ENCODE data around the gene TCTN1. TPM values are rescaled to one million over a fixed set of nuclear protein-coding genes. Genes with fewer than 3 reads are reported as not detected.

Gene TCTN1
- total and polyA plus RNA-seq, 9 of the 15 experiments (the other 6 are each of a cell fraction or from before 2014, with no cell fraction given), result 0.32 to 12.5 (median 4.0) TPM

DNA sequence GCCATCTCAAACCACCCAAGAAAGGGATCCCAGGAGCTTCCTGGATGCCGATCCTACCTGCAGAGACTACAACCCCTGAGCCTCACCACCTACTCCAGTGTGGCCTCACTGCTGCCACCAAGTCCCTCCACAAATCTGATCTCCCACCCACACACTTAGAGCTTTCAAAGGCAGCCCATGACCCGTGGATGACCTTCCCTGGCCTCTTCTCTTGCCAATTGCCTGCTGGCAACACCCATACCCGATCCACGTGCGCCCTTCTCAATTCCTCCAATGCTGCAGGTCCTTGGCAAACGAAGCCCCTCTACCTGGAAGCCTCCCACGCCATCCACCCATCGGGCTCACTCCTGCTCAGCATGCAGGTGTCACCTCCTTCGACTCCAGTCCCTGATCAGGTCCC lies 44.3 kb downstream of the TCTN1 start:
- H3K36me3 ChIP-seq (ENCODE audit: control insufficient read depth, insufficient read depth, low read length), result no peaks in the 10 kb centered on the region
- no peak overlapping the region for H2AFZ ChIP-seq (ENCODE audit: low read depth, low read length)
- DNase-seq (ENCODE audit: extremely low read depth in 1 of 4, low spot score in 3 of 4), result no peak
- no peak for FAIRE-seq
- no peak overlapping the region for H3K27ac ChIP-seq (ENCODE audit: extremely low read depth, low read depth, low read length)
- in situ Hi-C loops (cut with MboI), result no loop called here
- H3K9me1 ChIP-seq (ENCODE audit: control insufficient read depth, insufficient read depth, low read length), result no peaks in the 10 kb centered on the region
- POLR2A ChIA-PET, result interaction anchor here (0.8 to 1.5 kb wide), 2 partner anchors 9 to 209 kb away, joined by 3 to 4 read pairs; partner anchors contain the start of gene ARPC3
- peak overlapping the region in 1 of 2 experiments; percentile 18; a peak in 1 of 4 replicates for H3K9ac ChIP-seq (ENCODE audit: insufficient read depth in 1 of 2, low read depth in 2 of 2, low read length in 2 of 2)
- H3K9me3 ChIP-seq (replicated peaks; ENCODE audit: control insufficient read depth, insufficient read depth, low read depth, low read length), result no peaks in the 10 kb centered on the region
- no peak overlapping the region for H3K4me3 ChIP-seq
- no peaks in the 10 kb centered on the region for H3K79me2 ChIP-seq (ENCODE audit: control insufficient read depth, insufficient read depth, low read length)
- no TSS peak for BruUV-seq (replicated peaks)
- CTCF ChIA-PET (ENCODE audit: low intra/inter-chr PET ratio), result no interaction called here
- peaks cover 0 to 6% of the 10 kb centered on the region in 2 experiments; a peak in 1 of 5 replicates for H3K4me1 ChIP-seq (replicated peaks in 1 of 2; ENCODE audit: control insufficient read depth in 2 of 2, insufficient read depth in 2 of 2, low read length in 2 of 2)
- no peaks in the 10 kb centered on the region for H4K20me1 ChIP-seq (replicated peaks; ENCODE audit: control insufficient read depth, insufficient read depth, low read length)
- peaks cover 24 to 54% of the 10 kb centered on the region in 2 experiments; a peak in 4 of 5 replicates for H3K27me3 ChIP-seq (ENCODE audit: control insufficient read depth in 2 of 2, insufficient read depth in 2 of 2, low read length in 2 of 2)
- no peak overlapping the region for H3K4me2 ChIP-seq (ENCODE audit: insufficient read depth, low read length)
- intact Hi-C loops (cut with micrococcal nuclease), result no loop called here
- 0 out of 2 replicates have a peak, but pooled peaks have one; percentile 9 for TF ChIP-seq EGR1 (conservative IDR thresholded peaks at IDR 0.05)
- TF ChIP-seq ZNF696 (CRISPR knock-in tag; conservative IDR thresholded peaks at IDR 0.05), result no peak
- WGBS (ENCODE audit: insufficient coverage, low coverage, missing lambda C conversion rate), result 10% methylated on average over 8 of the region's 9 CpGs
- ATAC-seq, result no peak

- H3K9me1 ChIP-seq (ENCODE audit: control insufficient read depth, insufficient read depth, low read length), result no peaks in the 10 kb centered on the region
- H3K4me1 ChIP-seq (replicated peaks in 1 of 2; ENCODE audit: control insufficient read depth in 2 of 2, insufficient read depth in 2 of 2, low read length in 2 of 2), result peaks cover 0 to 6% of the 10 kb centered on the region in 2 experiments; a peak in 1 of 5 replicates
- no peak overlapping the region for H3K9ac ChIP-seq (ENCODE audit: insufficient read depth in 1 of 2, low read depth in 2 of 2, low read length in 2 of 2)
- peaks cover 24 to 54% of the 10 kb centered on the region in 2 experiments; a peak in 4 of 5 replicates for H3K27me3 ChIP-seq (ENCODE audit: control insufficient read depth in 2 of 2, insufficient read depth in 2 of 2, low read length in 2 of 2)
- ChIA-PET CTCF (ENCODE audit: low intra/inter-chr PET ratio) (no interaction called here), POLR2A (interaction anchor here (0.8 to 1.5 kb wide), 2 partner anchors 10 to 209 kb away, joined by 3 to 4 read pairs; partner anchors contain the start of gene ARPC3)
- in situ Hi-C loops (cut with MboI) (no loop called here), intact Hi-C loops (cut with micrococcal nuclease) (no loop called here)
- TF ChIP-seq, protein P1, sequence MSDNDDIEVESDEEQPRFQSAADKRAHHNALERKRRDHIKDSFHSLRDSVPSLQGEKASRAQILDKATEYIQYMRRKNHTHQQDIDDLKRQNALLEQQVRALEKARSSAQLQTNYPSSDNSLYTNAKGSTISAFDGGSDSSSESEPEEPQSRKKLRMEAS (CRISPR knock-in tag; IDR thresholded peaks at IDR 0.05), result no peak
- no peak for TF ChIP-seq NFE2 (IDR thresholded peaks at IDR 0.05; ENCODE audit: low read depth)
- TF ChIP-seq ILF3 (IDR thresholded peaks at IDR 0.05; ENCODE audit: borderline replicate concordance), result no peak
- TF ChIP-seq MAFK (IDR thresholded peaks at IDR 0.05; ENCODE audit: low read length), result no peak
- TF ChIP-seq ZBTB5 (IDR thresholded peaks at IDR 0.05), result no peak
- no peak for TF ChIP-seq ZNF212 (CRISPR knock-in tag; IDR thresholded peaks at IDR 0.05)
- no peak for TF ChIP-seq NR2C1 (IDR thresholded peaks at IDR 0.05)
- no peak for TF ChIP-seq NR2C1 (tag; IDR thresholded peaks at IDR 0.05)
- TF ChIP-seq CBX5 (IDR thresholded peaks at IDR 0.05; ENCODE audit: borderline replicate concordance, low read depth), result no peak
- TF ChIP-seq ZNF24 (IDR thresholded peaks at IDR 0.05), result no peak
- TF ChIP-seq NBN (IDR thresholded peaks at IDR 0.05; ENCODE audit: low read depth), result no peak
- no peak for TF ChIP-seq ZNF444 (CRISPR knock-in tag; IDR thresholded peaks at IDR 0.05)
- TF ChIP-seq BRD4 (IDR thresholded peaks at IDR 0.05), result no peak
- no peak for TF ChIP-seq SNIP1 (IDR thresholded peaks at IDR 0.05; ENCODE audit: low read depth)
- H3K36me3 ChIP-seq (ENCODE audit: control insufficient read depth, insufficient read depth, low read length), result no peaks in the 10 kb centered on the region
- 16% methylated on average over 3 of the region's 3 CpGs for WGBS (ENCODE audit: insufficient coverage, low coverage, missing lambda C conversion rate)
- no peak overlapping the region for H3K27ac ChIP-seq (ENCODE audit: extremely low read depth, low read depth, low read length)
- no peaks in the 10 kb centered on the region for H3K79me2 ChIP-seq (ENCODE audit: control insufficient read depth, insufficient read depth, low read length)
- H2AFZ ChIP-seq (ENCODE audit: low read depth, low read length), result no peak overlapping the region
- ATAC-seq (no peak), FAIRE-seq (no peak), DNase-seq (ENCODE audit: extremely low read depth in 1 of 4, low spot score in 3 of 4) (no peak)
- H3K4me3 ChIP-seq, result no peak overlapping the region
- BruUV-seq (replicated peaks), result no TSS peak
- H3K4me2 ChIP-seq (ENCODE audit: insufficient read depth, low read length), result no peak overlapping the region
- H4K20me1 ChIP-seq (replicated peaks; ENCODE audit: control insufficient read depth, insufficient read depth, low read length), result no peaks in the 10 kb centered on the region
- H3K9me3 ChIP-seq (replicated peaks; ENCODE audit: control insufficient read depth, insufficient read depth, low read depth, low read length), result no peaks in the 10 kb centered on the region
These were observed 44.9 kb downstream of the TCTN1 start for GRCh38 chr12:110658878-110659277.
